HUES48 (cell line): ENCODE measurements around the gene PI4KA.
"Not testable (repeated sequence)": the region's sequence is repeated elsewhere in the genome, so short reads cannot be mapped to it uniquely, and the experiment has no call there.

Source experiments
- H3K27ac ChIP-seq: one replicate; pipeline ENCODE4 v1.7.0; 2013; ENCODE audit warnings: low read depth, low read length, inconsistent platforms
- H3K27me3 ChIP-seq: 2 replicates; pipeline ENCODE4 v1.6.1; 2013; ENCODE audit warnings: mild to moderate bottlenecking, low read length; ENCODE audit not compliant: control insufficient read depth, insufficient read depth
- H3K36me3 ChIP-seq: 2 replicates; pipeline ENCODE4 v1.6.1; 2013; ENCODE audit warnings: low read length; ENCODE audit not compliant: control insufficient read depth, insufficient read depth
- H3K4me1 ChIP-seq: 2 replicates; pipeline ENCODE4 v1.6.1; 2013; ENCODE audit warnings: mild to moderate bottlenecking, low read length; ENCODE audit not compliant: control insufficient read depth, insufficient read depth
- H3K4me3 ChIP-seq: 2 replicates; pipeline ENCODE4 v1.5.1; 2013; ENCODE audit warnings: mild to moderate bottlenecking, low read depth, low read length
- H3K9ac ChIP-seq: 2 replicates; pipeline ENCODE4 v1.6.1; 2013; ENCODE audit warnings: mild to moderate bottlenecking, low read depth, low read length, moderate library complexity
- H3K9me3 ChIP-seq: 2 replicates; pipeline ENCODE4 v1.6.1; 2013; ENCODE audit warnings: low read length; ENCODE audit not compliant: control insufficient read depth, insufficient read depth

The PI4KA gene

GRCh38 chr22:20843501-20843900, 15.1 kb downstream of the PI4KA start:
- Histone ChIP-seq H3K36me3 (no peaks in the 10 kb centered on the region), H3K9ac (no peak overlapping the region), H3K9me3 (no peaks in the 10 kb centered on the region), H3K27ac (no peak overlapping the region), H3K27me3 (no peaks in the 10 kb centered on the region), H3K4me3 (no peak overlapping the region), H3K4me1 (peaks cover 18% of the 10 kb centered on the region)

GRCh38 chr22:20840646-20841371, 17.8 kb downstream of the PI4KA start:
- Histone ChIP-seq H3K9me3 (no peaks in the 10 kb centered on the region), H3K27ac (peak overlapping the region; percentile 37), H3K27me3 (no peaks in the 10 kb centered on the region), H3K4me3 (no peak overlapping the region), H3K9ac (no peak overlapping the region), H3K4me1 (peaks cover 18% of the 10 kb centered on the region), H3K36me3 (no peaks in the 10 kb centered on the region)

GRCh38 chr22:20839837-20840645, 18.6 kb downstream of the PI4KA start:
- H3K27me3 ChIP-seq, result no peaks in the 10 kb centered on the region
- no peak overlapping the region for H3K9ac ChIP-seq
- no peaks in the 10 kb centered on the region for H3K9me3 ChIP-seq
- no peaks in the 10 kb centered on the region for H3K36me3 ChIP-seq
- peak overlapping the region; percentile 9 for H3K27ac ChIP-seq
- peaks cover 12% of the 10 kb centered on the region for H3K4me1 ChIP-seq
- no peak overlapping the region for H3K4me3 ChIP-seq

- not testable (repeated sequence) for H3K4me1 ChIP-seq, H3K9me3 ChIP-seq, H3K4me3 ChIP-seq, H3K36me3 ChIP-seq, H3K27ac ChIP-seq, H3K9ac ChIP-seq, H3K27me3 ChIP-seq
Observed at GRCh38 chr22:20839354-20839753, 19.3 kb downstream of the PI4KA start.

GRCh38 chr22:20836987-20837823, 21.4 kb downstream of the PI4KA start:
- Histone ChIP-seq H3K9me3 (no peaks in the 10 kb centered on the region), H3K27ac (no peak overlapping the region), H3K36me3 (peaks cover 6% of the 10 kb centered on the region), H3K9ac (no peak overlapping the region), H3K27me3 (no peaks in the 10 kb centered on the region), H3K4me1 (peaks cover 8% of the 10 kb centered on the region), H3K4me3 (no peak overlapping the region)

GRCh38 chr22:20834725-20835124, 23.9 kb downstream of the PI4KA start:
- Histone ChIP-seq H3K27ac (no peak overlapping the region), H3K4me3 (no peak overlapping the region), H3K4me1 (no peaks in the 10 kb centered on the region), H3K27me3 (no peaks in the 10 kb centered on the region), H3K9ac (no peak overlapping the region), H3K9me3 (no peaks in the 10 kb centered on the region), H3K36me3 (peaks cover 14% of the 10 kb centered on the region)

GRCh38 chr22:20834206-20834605, 24.4 kb downstream of the PI4KA start:
- Histone ChIP-seq H3K4me3 (no peak overlapping the region), H3K27ac (no peak overlapping the region), H3K9me3 (no peaks in the 10 kb centered on the region), H3K27me3 (no peaks in the 10 kb centered on the region), H3K9ac (no peak overlapping the region), H3K4me1 (no peaks in the 10 kb centered on the region), H3K36me3 (peaks cover 14% of the 10 kb centered on the region)

GRCh38 chr22:20833225-20833665, 25.4 kb downstream of the PI4KA start:
- no peak overlapping the region for H3K9ac ChIP-seq
- no peak overlapping the region for H3K4me3 ChIP-seq
- no peak overlapping the region for H3K27ac ChIP-seq
- H3K36me3 ChIP-seq, result peaks cover 14% of the 10 kb centered on the region
- H3K4me1 ChIP-seq, result no peaks in the 10 kb centered on the region
- no peaks in the 10 kb centered on the region for H3K9me3 ChIP-seq
- H3K27me3 ChIP-seq, result no peaks in the 10 kb centered on the region

- Histone ChIP-seq H3K27ac (no peak overlapping the region), H3K9me3 (no peaks in the 10 kb centered on the region), H3K4me3 (no peak overlapping the region), H3K27me3 (no peaks in the 10 kb centered on the region), H3K9ac (no peak overlapping the region), H3K36me3 (peaks cover 14% of the 10 kb centered on the region), H3K4me1 (no peaks in the 10 kb centered on the region)
Observed at GRCh38 chr22:20829491-20830134, 29.0 kb downstream of the PI4KA start.

- not testable (repeated sequence) for H3K27me3 ChIP-seq, H3K9me3 ChIP-seq, H3K9ac ChIP-seq, H3K27ac ChIP-seq, H3K4me1 ChIP-seq, H3K4me3 ChIP-seq
- peaks cover 22% of the 10 kb centered on the region for H3K36me3 ChIP-seq
Observed at GRCh38 chr22:20826373-20827152, 32.0 kb downstream of the PI4KA start.
